Coronary artery (tissue), 2 donors: Measurements from ENCODE around the gene HOXB8.
A peak's percentile ranks its signal among the peaks of the same experiment; 100 is the strongest.

Source experiments
- DNase-seq: peaks from one replicate; pipeline ENCODE4 v3.0.0-alpha.2; 2017; ENCODE audit warnings: low spot score
- H3K27ac ChIP-seq, 2 donors: fragments of 200-600 bp; sonication (generic); one replicate each; pipeline ENCODE4 v1.5.1; 2016 to 2019
- H3K4me3 ChIP-seq: fragments of 200-600 bp; sonication (generic); 2 replicates; pipeline ENCODE4 v1.5.1; 2016; ENCODE audit warnings: mild to moderate bottlenecking, moderate library complexity
- TF ChIP-seq, protein P1 (sequence below): fragments of 200-600 bp; sonication (generic); IDR thresholded peaks from one replicate; pipeline ENCODE4 v1.5.1; 2019; ENCODE audit warnings: antibody characterized with exemption

Gene HOXB8

DNA sequence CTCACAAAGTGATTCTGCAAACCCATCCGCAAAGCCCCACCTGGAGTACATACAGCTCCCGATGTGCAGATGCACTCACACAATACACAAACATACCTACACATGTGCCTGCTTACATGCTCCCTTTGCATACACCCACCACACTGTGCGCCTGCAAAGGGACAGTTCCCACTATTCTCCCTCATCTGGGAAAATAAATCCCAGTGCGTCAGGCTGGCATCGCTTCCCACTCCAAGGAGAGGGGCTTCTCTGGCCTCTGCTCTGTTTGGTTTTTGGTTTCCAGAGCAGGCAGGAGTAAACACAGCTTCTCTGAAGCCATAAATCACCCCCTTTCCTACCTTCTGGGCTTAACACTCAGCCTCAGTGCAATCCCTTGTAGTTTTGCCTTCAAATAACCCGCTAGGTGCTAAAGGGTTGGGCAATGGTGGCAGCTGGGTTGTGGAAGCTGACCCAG lies 51.7 kb downstream of the HOXB8 start:
- peak overlapping the region in 1 of 2 donors; percentile 60 for H3K27ac ChIP-seq
- DNase-seq, result no peak
- peak overlapping the region; percentile 74 for H3K4me3 ChIP-seq
- TF ChIP-seq, protein P1, sequence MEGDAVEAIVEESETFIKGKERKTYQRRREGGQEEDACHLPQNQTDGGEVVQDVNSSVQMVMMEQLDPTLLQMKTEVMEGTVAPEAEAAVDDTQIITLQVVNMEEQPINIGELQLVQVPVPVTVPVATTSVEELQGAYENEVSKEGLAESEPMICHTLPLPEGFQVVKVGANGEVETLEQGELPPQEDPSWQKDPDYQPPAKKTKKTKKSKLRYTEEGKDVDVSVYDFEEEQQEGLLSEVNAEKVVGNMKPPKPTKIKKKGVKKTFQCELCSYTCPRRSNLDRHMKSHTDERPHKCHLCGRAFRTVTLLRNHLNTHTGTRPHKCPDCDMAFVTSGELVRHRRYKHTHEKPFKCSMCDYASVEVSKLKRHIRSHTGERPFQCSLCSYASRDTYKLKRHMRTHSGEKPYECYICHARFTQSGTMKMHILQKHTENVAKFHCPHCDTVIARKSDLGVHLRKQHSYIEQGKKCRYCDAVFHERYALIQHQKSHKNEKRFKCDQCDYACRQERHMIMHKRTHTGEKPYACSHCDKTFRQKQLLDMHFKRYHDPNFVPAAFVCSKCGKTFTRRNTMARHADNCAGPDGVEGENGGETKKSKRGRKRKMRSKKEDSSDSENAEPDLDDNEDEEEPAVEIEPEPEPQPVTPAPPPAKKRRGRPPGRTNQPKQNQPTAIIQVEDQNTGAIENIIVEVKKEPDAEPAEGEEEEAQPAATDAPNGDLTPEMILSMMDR, result no peak

GRCh38 chr17:48562934-48563333 lies 52.2 kb downstream of the HOXB8 start:
- Histone ChIP-seq H3K27ac (peak overlapping the region in 1 of 2 donors; percentile 60), H3K4me3 (peak overlapping the region; percentile 74)
- no peak for DNase-seq
- TF ChIP-seq, protein P1, result no peak
